GM19043 (cell line): ENCODE data around the gene CCR5.

Source experiments
- ATAC-seq: cut with Tn5 transposase; IDR thresholded peaks from one replicate; pipeline ENCODE4 v1.9.1; 2021; ENCODE audit warnings: low read depth; ENCODE audit not compliant: unreplicated experiment

CCR5 gene

GRCh38 chr3:46405301-46406019 lies 34.7 kb downstream of the CCR5 start:
- no peak for ATAC-seq

GRCh38 chr3:46406443-46406787 lies 35.7 kb downstream of the CCR5 start:
- no peak for ATAC-seq

- ATAC-seq: no peak
Measured at GRCh38 chr3:46406788-46407611, 36.3 kb downstream of the CCR5 start, which contains the start of the genes CCR5AS and CCRL2. CCR5AS (minus strand) TSS chr3:46407066. CCRL2 (plus strand) TSS chr3:46407259; CDS start chr3:46408080, 821 bp downstream.

- ATAC-seq: no peak
Measured at GRCh38 chr3:46407970-46408369, 37.2 kb downstream of the CCR5 start.

- ATAC-seq: no peak
Measured at GRCh38 chr3:46408853-46409252, 38.1 kb downstream of the CCR5 start.

GRCh38 chr3:46409739-46410489 lies 39.2 kb downstream of the CCR5 start:
- no peak for ATAC-seq

- no peak for ATAC-seq
Measured at GRCh38 chr3:46410669-46411068, 39.9 kb downstream of the CCR5 start.

GRCh38 chr3:46411271-46411670 lies 40.5 kb downstream of the CCR5 start:
- no peak for ATAC-seq

- no peak for ATAC-seq
Measured at GRCh38 chr3:46412786-46413298, 42.1 kb downstream of the CCR5 start.

- no peak for ATAC-seq
Measured at GRCh38 chr3:46413951-46414350, 43.2 kb downstream of the CCR5 start.

GRCh38 chr3:46414739-46415138 lies 44.0 kb downstream of the CCR5 start:
- ATAC-seq: no peak

GRCh38 chr3:46416125-46416810 lies 45.5 kb downstream of the CCR5 start:
- ATAC-seq: no peak

- no peak for ATAC-seq
Measured at GRCh38 chr3:46416811-46417510, 46.2 kb downstream of the CCR5 start.

GRCh38 chr3:46417841-46418611 lies 47.3 kb downstream of the CCR5 start:
- no peak for ATAC-seq

- no peak for ATAC-seq
Measured at GRCh38 chr3:46419816-46420215, 49.1 kb downstream of the CCR5 start.

- ATAC-seq: no peak
Measured at GRCh38 chr3:46420931-46421330, 50.2 kb downstream of the CCR5 start.

GRCh38 chr3:46422617-46423016 lies 51.9 kb downstream of the CCR5 start:
- no peak for ATAC-seq

- ATAC-seq: no peak
Measured at GRCh38 chr3:46423588-46423987, 52.8 kb downstream of the CCR5 start.
